Neural cell (in vitro differentiated cells): ENCODE measurements around the gene P2RY6. TPM values are rescaled to one million over a fixed set of nuclear protein-coding genes. Genes with fewer than 3 reads are reported as not detected.

Experiments
- H2AFZ ChIP-seq: fragments of 200-600, 300-800 bp; sonication (generic), shearing (Covaris generic); 2 replicates; pipeline ENCODE4 v1.6.0; 2014; ENCODE audit warnings: low read depth, mild to moderate bottlenecking, antibody characterized with exemption, low read length, moderate library complexity
- H3F3A ChIP-seq: fragments of 200-600 bp; shearing (Covaris generic); 2 replicates; pipeline ENCODE4 v1.6.1; 2016; ENCODE audit warnings: mild to moderate bottlenecking, moderate library complexity, mixed read lengths, antibody characterized with exemption, low read length; ENCODE audit not compliant: insufficient read depth, poor library complexity, severe bottlenecking
- H3K27ac ChIP-seq: fragments of 200-600, 300-800 bp; sonication (generic), shearing (Covaris generic); 2 replicates; pipeline ENCODE4 v1.5.1; 2014; ENCODE audit warnings: mild to moderate bottlenecking, low read length, moderate library complexity
- H3K27me3 ChIP-seq: fragments of 300-800, 200-600 bp; sonication (generic), shearing (Covaris generic); 2 replicates; pipeline ENCODE4 v1.6.0; 2014; ENCODE audit warnings: mild to moderate bottlenecking, low read depth, low read length, moderate library complexity; ENCODE audit not compliant: insufficient read depth
- H3K36me3 ChIP-seq: fragments of 300-800, 200-600 bp; sonication (generic), shearing (Covaris generic); 2 replicates; pipeline ENCODE4 v1.5.1; 2014; ENCODE audit warnings: mild to moderate bottlenecking, antibody characterized with exemption, low read length, moderate library complexity; ENCODE audit not compliant: insufficient read depth
- H3K4me2 ChIP-seq: fragments of 300-800, 200-600 bp; sonication (generic), shearing (Covaris generic); 2 replicates; pipeline ENCODE4 v1.6.0; 2014; ENCODE audit warnings: mild to moderate bottlenecking, low read length
- H3K4me3 ChIP-seq: fragments of 300-800, 200-600 bp; sonication (generic), shearing (Covaris generic); 2 replicates; pipeline ENCODE4 v1.5.1; 2014; ENCODE audit warnings: mild to moderate bottlenecking, low read length, moderate library complexity
- H3K79me2 ChIP-seq: fragments of 200-600 bp; shearing (Covaris generic); replicated peaks from 2 replicates; pipeline ENCODE4 v1.6.0; 2014; ENCODE audit warnings: mild to moderate bottlenecking, low read length, moderate library complexity; ENCODE audit not compliant: insufficient read depth
- H3K9ac ChIP-seq: fragments of 300-800, 200-600 bp; sonication (generic), shearing (Covaris generic); 2 replicates; pipeline ENCODE4 v1.6.1; 2016; ENCODE audit warnings: mild to moderate bottlenecking, low read length, mixed read lengths
- H3K9me2 ChIP-seq: fragments of 200-600 bp; shearing (Covaris generic); 2 replicates; pipeline ENCODE4 v1.6.1; 2016; ENCODE audit warnings: mild to moderate bottlenecking, low read length, mixed read lengths; ENCODE audit not compliant: insufficient read depth
- H3K9me3 ChIP-seq: fragments of 200-600, 300-800 bp; sonication (generic), shearing (Covaris generic); 2 replicates; pipeline ENCODE4 v1.6.1; 2016; ENCODE audit warnings: mild to moderate bottlenecking, mixed run types, low read length, moderate library complexity, mixed read lengths
- H4K20me1 ChIP-seq: fragments of 200-600 bp; shearing (Covaris generic); 2 replicates; pipeline ENCODE4 v1.6.1; 2016; ENCODE audit warnings: mild to moderate bottlenecking, mixed run types; ENCODE audit not compliant: insufficient read depth
- EP300 ChIP-seq: fragments of 450-650 bp; conservative IDR thresholded peaks from 2 replicates; pipeline ENCODE4 v1.6.1; 2014; ENCODE audit warnings: antibody characterized with exemption, mild to moderate bottlenecking, moderate library complexity; ENCODE audit not compliant: poor library complexity, severe bottlenecking
- EZH2 ChIP-seq: fragments of 200-600, 300-800 bp; shearing (Covaris generic), sonication (generic); IDR thresholded peaks from 2 replicates; pipeline ENCODE4 v1.6.1; 2014; ENCODE audit warnings: antibody characterized with exemption, low read length, borderline replicate concordance, mild to moderate bottlenecking; ENCODE audit not compliant: insufficient read depth, poor library complexity, severe bottlenecking
- MXI1 ChIP-seq: fragments of 450-650 bp; conservative IDR thresholded peaks from 2 replicates; pipeline ENCODE4 v1.6.1; 2014; ENCODE audit warnings: antibody characterized with exemption, mild to moderate bottlenecking; ENCODE audit not compliant: poor library complexity, severe bottlenecking
- POLR2AphosphoS5 ChIP-seq: IDR thresholded peaks from 2 replicates; pipeline ENCODE4 v1.6.1; 2012
- RAD21 ChIP-seq: fragments of 450-650 bp; conservative IDR thresholded peaks from 2 replicates; pipeline ENCODE4 v1.6.1; 2014; ENCODE audit warnings: antibody characterized with exemption, mild to moderate bottlenecking, moderate library complexity
- SMC3 ChIP-seq: fragments of 450-650 bp; conservative IDR thresholded peaks from 2 replicates; pipeline ENCODE4 v1.6.1; 2014; ENCODE audit warnings: antibody characterized with exemption, mild to moderate bottlenecking, moderate library complexity; ENCODE audit not compliant: poor library complexity
- TAF1 ChIP-seq: IDR thresholded peaks from 2 replicates; pipeline ENCODE4 v1.6.1; 2012; ENCODE audit warnings: low read depth
- polyA plus RNA-seq: library from polyadenylated mRNA; depleted of rRNA; stranded (reverse); fragments of >200 nt; gene quantifications from 2 replicates; pipeline ENCODE4 v1.2.3, GENCODE V29; 2014
- TF ChIP-seq, protein P1 (sequence below): fragments of 450-650 bp; IDR thresholded peaks from 2 replicates; pipeline ENCODE4 v1.5.1; 2014; ENCODE audit warnings: antibody characterized with exemption, mild to moderate bottlenecking, moderate library complexity; ENCODE audit not compliant: poor library complexity, severe bottlenecking
- TF ChIP-seq, protein P2 (sequence below): IDR thresholded peaks from 2 replicates; pipeline ENCODE4 v1.6.1; 2012; ENCODE audit warnings: borderline replicate concordance

The P2RY6 gene
- polyA plus RNA-seq, 1 donor from 2014 or later: not detected

DNA sequence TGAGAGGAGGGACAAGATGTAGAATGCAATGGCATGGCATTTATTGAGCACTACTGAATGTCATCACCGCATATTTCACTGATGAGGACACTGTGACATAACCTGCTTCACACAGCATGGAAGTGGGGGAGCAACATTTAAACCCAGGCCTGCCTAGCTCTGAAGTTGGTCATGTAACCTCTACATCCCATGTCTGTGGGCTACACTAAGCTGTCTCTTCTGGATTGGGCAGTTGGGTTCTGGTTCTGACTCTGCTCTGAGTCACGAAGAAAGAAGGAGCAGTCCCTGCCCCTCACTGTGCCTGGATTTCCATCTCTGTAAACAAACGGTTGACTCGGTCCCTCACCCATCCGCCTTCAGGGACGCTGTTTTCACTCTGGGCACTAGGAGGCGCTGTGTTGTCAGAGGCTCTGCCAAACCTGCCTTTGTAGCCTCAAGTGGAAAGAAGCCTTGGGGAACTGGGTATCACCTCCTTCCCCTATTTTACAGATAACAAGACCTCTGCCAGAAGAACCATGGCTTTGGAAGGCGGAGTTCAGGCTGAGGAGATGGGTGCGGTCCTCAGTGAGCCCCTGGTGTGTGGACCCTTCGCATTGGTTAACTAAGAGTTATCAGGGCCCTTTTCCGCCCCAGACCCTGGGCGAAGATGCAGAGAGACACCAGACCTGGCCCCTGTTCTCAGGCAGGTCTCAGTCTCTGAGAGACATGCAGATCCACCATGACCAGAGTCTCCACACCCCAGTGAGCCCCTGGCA lies 23.3 kb downstream of the P2RY6 start:
- Histone ChIP-seq H4K20me1 (no peaks in the 10 kb centered on the region), H3K27ac (no peak overlapping the region), H3K9ac (no peak overlapping the region), H2AFZ (no peak overlapping the region), H3K36me3 (no peaks in the 10 kb centered on the region), H3K27me3 (no peaks in the 10 kb centered on the region), H3K79me2 (no peaks in the 10 kb centered on the region), H3K4me2 (no peak overlapping the region), H3F3A (no peaks in the 10 kb centered on the region), H3K9me2 (no peaks in the 10 kb centered on the region), H3K9me3 (no peaks in the 10 kb centered on the region), H3K4me3 (no peak overlapping the region)
- no peak for TF ChIP-seq MXI1
- TF ChIP-seq, protein P1, sequence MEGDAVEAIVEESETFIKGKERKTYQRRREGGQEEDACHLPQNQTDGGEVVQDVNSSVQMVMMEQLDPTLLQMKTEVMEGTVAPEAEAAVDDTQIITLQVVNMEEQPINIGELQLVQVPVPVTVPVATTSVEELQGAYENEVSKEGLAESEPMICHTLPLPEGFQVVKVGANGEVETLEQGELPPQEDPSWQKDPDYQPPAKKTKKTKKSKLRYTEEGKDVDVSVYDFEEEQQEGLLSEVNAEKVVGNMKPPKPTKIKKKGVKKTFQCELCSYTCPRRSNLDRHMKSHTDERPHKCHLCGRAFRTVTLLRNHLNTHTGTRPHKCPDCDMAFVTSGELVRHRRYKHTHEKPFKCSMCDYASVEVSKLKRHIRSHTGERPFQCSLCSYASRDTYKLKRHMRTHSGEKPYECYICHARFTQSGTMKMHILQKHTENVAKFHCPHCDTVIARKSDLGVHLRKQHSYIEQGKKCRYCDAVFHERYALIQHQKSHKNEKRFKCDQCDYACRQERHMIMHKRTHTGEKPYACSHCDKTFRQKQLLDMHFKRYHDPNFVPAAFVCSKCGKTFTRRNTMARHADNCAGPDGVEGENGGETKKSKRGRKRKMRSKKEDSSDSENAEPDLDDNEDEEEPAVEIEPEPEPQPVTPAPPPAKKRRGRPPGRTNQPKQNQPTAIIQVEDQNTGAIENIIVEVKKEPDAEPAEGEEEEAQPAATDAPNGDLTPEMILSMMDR: peak; percentile 54

DNA sequence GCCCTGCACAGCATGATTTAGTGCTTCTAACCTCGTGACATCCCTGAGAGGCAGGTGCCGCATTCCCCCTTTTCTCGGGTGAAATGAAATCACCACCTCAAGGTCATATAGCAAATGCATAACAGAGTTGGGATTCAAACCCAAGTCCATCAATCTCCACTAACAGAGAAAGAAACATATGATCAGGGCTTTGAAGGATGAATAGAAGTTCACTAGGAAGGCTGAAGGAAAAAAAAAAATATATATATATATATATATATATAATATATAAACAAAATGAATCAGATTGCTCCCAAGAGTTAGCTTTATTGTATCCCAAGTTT lies 23.8 kb downstream of the P2RY6 start:
- no peaks in the 10 kb centered on the region for H3K27me3 ChIP-seq
- H3K4me2 ChIP-seq: no peak overlapping the region

More for the DNA sequence above, 23.8 kb downstream of the P2RY6 start:
- Histone ChIP-seq H3K9me3 (no peaks in the 10 kb centered on the region), H3K79me2 (no peaks in the 10 kb centered on the region), H3F3A (no peaks in the 10 kb centered on the region), H2AFZ (no peak overlapping the region), H3K36me3 (no peaks in the 10 kb centered on the region), H3K4me3 (no peak overlapping the region), H3K9me2 (no peaks in the 10 kb centered on the region), H3K27ac (no peak overlapping the region), H4K20me1 (no peaks in the 10 kb centered on the region), H3K9ac (no peak overlapping the region)
- TF ChIP-seq POLR2AphosphoS5 (no peak), RAD21 (no peak), MXI1 (no peak), EP300 (no peak), EZH2 (no peak), TAF1 (no peak), SMC3 (no peak)
- TF ChIP-seq, protein P2, sequence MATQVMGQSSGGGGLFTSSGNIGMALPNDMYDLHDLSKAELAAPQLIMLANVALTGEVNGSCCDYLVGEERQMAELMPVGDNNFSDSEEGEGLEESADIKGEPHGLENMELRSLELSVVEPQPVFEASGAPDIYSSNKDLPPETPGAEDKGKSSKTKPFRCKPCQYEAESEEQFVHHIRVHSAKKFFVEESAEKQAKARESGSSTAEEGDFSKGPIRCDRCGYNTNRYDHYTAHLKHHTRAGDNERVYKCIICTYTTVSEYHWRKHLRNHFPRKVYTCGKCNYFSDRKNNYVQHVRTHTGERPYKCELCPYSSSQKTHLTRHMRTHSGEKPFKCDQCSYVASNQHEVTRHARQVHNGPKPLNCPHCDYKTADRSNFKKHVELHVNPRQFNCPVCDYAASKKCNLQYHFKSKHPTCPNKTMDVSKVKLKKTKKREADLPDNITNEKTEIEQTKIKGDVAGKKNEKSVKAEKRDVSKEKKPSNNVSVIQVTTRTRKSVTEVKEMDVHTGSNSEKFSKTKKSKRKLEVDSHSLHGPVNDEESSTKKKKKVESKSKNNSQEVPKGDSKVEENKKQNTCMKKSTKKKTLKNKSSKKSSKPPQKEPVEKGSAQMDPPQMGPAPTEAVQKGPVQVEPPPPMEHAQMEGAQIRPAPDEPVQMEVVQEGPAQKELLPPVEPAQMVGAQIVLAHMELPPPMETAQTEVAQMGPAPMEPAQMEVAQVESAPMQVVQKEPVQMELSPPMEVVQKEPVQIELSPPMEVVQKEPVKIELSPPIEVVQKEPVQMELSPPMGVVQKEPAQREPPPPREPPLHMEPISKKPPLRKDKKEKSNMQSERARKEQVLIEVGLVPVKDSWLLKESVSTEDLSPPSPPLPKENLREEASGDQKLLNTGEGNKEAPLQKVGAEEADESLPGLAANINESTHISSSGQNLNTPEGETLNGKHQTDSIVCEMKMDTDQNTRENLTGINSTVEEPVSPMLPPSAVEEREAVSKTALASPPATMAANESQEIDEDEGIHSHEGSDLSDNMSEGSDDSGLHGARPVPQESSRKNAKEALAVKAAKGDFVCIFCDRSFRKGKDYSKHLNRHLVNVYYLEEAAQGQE: no peak
- TF ChIP-seq, protein P1: no peak
